GM13977 (cell line): ENCODE measurements around the gene ALOX5AP.

ENCODE experiments used
- DNase-seq: peaks from one replicate; pipeline ENCODE4 v3.0.0; 2012; ENCODE audit warnings: low spot score
- in situ Hi-C: fragments of 300-500 bp; cut with MboI; formaldehyde crosslinking; loops from one replicate; pipeline ENCODE4 v1.12.0; 2022; ENCODE audit warnings: low sequenced_read_pairs, low pct_unique_long_range_greater_than_20kb, mixed read lengths, inconsistent platforms; ENCODE audit not compliant: unreplicated experiment
- TF ChIP-seq, protein P1 (sequence below): IDR thresholded peaks from 2 replicates; pipeline ENCODE4 v1.5.1; 2012; ENCODE audit warnings: mild to moderate bottlenecking, control low read depth; ENCODE audit not compliant: insufficient read depth; ENCODE audit errors: extremely low read depth, missing control alignments

Gene ALOX5AP

DNA sequence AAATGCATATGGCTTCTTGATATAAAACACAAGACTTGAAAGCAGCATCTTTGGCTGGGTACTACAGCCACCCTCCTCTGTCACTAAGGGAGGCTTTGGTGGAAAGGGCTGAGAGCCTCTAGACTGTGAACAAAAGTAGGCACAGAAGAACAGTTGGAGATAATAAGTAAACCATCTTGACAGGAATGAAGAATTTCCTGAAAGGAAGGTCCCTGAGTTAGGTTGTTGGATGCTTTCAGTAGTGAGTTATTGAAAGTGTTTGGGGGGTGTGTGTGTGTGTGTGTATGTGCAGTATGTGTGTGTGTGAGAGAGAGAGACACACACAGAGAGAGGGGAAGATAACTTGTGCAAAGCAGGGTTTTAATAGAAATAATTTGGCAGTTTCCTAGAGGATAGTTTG lies 38.2 kb downstream of the ALOX5AP start:
- TF ChIP-seq, protein P1, sequence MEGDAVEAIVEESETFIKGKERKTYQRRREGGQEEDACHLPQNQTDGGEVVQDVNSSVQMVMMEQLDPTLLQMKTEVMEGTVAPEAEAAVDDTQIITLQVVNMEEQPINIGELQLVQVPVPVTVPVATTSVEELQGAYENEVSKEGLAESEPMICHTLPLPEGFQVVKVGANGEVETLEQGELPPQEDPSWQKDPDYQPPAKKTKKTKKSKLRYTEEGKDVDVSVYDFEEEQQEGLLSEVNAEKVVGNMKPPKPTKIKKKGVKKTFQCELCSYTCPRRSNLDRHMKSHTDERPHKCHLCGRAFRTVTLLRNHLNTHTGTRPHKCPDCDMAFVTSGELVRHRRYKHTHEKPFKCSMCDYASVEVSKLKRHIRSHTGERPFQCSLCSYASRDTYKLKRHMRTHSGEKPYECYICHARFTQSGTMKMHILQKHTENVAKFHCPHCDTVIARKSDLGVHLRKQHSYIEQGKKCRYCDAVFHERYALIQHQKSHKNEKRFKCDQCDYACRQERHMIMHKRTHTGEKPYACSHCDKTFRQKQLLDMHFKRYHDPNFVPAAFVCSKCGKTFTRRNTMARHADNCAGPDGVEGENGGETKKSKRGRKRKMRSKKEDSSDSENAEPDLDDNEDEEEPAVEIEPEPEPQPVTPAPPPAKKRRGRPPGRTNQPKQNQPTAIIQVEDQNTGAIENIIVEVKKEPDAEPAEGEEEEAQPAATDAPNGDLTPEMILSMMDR, result no peak
- no peak for DNase-seq
- in situ Hi-C loops, result no loop called here

DNA sequence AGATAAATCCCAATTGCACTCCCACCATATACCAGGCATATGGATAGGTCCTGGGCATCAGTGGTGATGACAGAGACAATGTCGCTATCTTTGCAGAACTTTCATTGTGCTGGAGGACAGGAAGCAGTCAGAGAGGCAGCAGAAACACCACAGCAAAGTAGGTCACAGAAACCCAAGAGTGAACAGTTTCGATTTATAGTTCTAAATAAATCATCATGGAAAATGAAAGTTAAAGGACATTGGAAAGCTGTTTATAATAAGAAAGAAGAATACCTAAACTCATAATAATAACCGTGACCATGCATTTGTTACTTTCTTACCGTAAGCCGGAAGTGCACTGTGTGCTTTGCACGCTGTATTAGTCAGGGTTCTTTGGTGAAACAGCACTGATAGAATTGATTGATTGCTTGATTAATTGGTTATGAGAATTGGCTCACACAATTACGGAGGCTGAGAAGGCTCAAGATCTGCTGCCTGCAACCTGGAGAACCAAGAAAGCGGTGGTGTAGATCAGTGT lies 38.9 kb downstream of the ALOX5AP start:
- in situ Hi-C loops, result no loop called here
- no peak for DNase-seq
- TF ChIP-seq, protein P1, result no peak

DNA sequence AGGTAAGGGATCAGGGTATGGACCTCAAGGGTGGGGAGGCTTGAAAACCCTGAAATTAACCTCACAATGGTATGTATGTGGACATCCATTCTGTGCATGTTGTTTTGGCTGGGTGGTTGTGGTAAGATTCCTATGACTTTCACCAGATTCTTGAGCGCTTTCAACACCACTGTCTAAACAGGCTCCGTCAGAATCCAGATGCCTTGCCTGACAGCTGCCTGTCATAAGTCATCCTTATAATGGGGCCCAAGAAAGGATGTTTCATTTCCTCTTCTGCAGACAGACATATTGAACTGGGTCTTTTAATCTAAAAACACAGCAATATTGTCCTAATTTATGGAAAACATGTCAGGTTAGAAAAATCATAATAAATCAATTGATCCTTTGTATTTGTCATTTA lies 41.3 kb downstream of the ALOX5AP start:
- DNase-seq, result no peak
- in situ Hi-C loops, result no loop called here
- TF ChIP-seq, protein P1, result no peak

DNA sequence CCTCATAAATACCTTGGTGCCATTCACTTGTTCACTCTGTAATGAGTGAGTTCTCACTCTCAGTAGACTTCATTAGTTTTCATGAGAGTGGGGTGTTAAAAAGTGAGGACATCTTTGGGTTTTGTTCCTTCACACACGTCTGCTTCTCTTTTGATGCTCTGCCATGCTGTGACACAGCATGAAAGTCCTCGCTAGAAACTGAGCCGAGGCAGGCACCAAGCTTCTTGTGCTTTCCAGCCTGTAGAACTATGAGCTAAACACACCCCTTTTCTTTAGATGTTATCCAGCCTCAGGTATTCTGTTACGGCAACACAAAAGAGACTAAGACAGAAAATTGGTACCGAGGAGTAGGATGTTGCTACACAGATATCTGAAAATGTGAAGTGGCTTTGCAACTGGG lies 43.7 kb downstream of the ALOX5AP start:
- DNase-seq, result no peak
- in situ Hi-C loops, result no loop called here
- TF ChIP-seq, protein P1, result no peak

DNA sequence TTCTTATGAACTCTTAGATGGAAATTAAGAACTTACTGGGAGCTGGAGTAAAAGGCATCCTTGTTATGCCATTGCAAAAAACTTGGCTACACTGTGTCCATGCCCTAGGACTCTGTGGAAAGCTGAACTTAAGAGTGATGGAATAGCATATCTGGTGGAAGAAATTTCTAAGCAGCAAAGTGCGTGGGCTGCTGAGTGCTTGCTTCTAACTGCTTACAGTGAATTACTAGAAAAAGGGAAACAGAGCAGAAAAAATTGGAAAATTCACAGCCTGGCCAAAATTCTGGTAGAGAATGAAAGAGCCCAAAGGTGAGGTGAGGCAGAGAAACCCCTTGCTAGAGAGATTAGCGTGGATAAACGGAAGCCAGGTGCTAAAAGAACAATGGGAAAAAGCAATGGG lies 44.3 kb downstream of the ALOX5AP start:
- DNase-seq, result no peak
- in situ Hi-C loops, result no loop called here
- TF ChIP-seq, protein P1, result no peak

DNA sequence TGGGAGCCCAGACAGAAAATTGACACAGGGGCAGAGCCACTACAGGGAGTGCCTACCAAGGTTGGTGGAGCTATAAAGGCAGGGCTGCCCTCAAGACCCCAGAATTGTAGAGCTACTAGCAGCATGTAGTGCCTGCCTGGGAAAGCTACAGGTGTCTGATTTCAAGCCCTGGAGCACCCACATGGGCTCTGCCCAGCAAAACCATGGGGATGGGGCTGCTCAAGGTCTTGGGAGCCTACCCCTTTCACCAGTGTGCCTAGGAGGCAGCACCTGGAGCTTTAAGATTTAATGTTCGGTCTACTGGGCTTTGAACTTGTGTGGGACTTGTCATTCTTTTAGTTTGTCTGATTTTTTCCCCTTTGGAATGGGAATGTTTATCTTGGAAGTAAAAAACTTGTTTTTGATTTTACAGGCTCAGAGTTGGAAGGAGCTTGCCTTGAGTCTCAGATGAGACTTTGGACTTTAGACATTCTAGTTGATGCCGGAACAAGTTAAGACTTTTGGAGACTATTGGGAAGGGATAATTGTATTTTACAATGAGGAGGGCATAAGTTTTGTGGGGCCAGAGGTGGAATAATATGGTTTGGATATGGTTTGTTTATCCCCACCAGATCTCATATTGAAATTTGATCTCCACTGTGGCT lies 45.1 kb downstream of the ALOX5AP start:
- in situ Hi-C loops, result no loop called here
- TF ChIP-seq, protein P1, result no peak
- DNase-seq, result no peak
